Right forelimb (tissue), 1 donor: ENCODE measurements around the gene RNF151.

Experiments used
- DNase-seq: peaks from one replicate; pipeline ENCODE4 v3.0.0-alpha.2; 2018

Gene RNF151

GRCh38 chr16:1993731-1994131 lies 27.1 kb downstream of the RNF151 start:
- DNase-seq, result no peak

- no peak for DNase-seq
Measured at GRCh38 chr16:1997494-1998359, 31.1 kb downstream of the RNF151 start.

GRCh38 chr16:1998360-1998835 lies 31.7 kb downstream of the RNF151 start:
- no peak for DNase-seq

- no peak for DNase-seq
Measured at GRCh38 chr16:1998852-1999801, 32.5 kb downstream of the RNF151 start.

GRCh38 chr16:1999866-2000514 lies 33.3 kb downstream of the RNF151 start:
- no peak for DNase-seq

GRCh38 chr16:2001035-2001434 lies 34.4 kb downstream of the RNF151 start:
- no peak for DNase-seq

- no peak for DNase-seq
Measured at GRCh38 chr16:2001456-2002355, 35.0 kb downstream of the RNF151 start.

GRCh38 chr16:2002406-2003230 lies 36.0 kb downstream of the RNF151 start:
- DNase-seq, result no peak

- no peak for DNase-seq
Measured at GRCh38 chr16:2003231-2003826, 36.7 kb downstream of the RNF151 start.

- peak; percentile 91 for DNase-seq
Measured at GRCh38 chr16:2003827-2004641, 37.4 kb downstream of the RNF151 start.

- no peak for DNase-seq
Measured at GRCh38 chr16:2004795-2005517, 38.3 kb downstream of the RNF151 start.

- no peak for DNase-seq
Measured at GRCh38 chr16:2005646-2006045, 39.0 kb downstream of the RNF151 start.

GRCh38 chr16:2006317-2006716 lies 39.7 kb downstream of the RNF151 start:
- no peak for DNase-seq

GRCh38 chr16:2007081-2007836 lies 40.6 kb downstream of the RNF151 start:
- DNase-seq, result no peak

GRCh38 chr16:2008009-2008526 lies 41.4 kb downstream of the RNF151 start:
- no peak for DNase-seq

- DNase-seq, result no peak
Measured at GRCh38 chr16:2008631-2009163, 42.0 kb downstream of the RNF151 start.

GRCh38 chr16:2009164-2009711 lies 42.6 kb downstream of the RNF151 start:
- DNase-seq, result no peak
